Esophagus muscularis mucosa (tissue), 4 donors: ENCODE results near the gene DOCK4. TPM values are rescaled to one million over a fixed set of nuclear protein-coding genes. Genes with fewer than 3 reads are reported as not detected.

Experiments used
- DNase-seq: peaks from one replicate; pipeline ENCODE4 v3.0.0-alpha.2; 2017; ENCODE audit errors: extremely low spot score
- H3K27ac ChIP-seq, 4 donors: fragments of 200-600 bp; sonication (generic); replicated peaks in 1 of 4; 1 replicate in 3 of 4; 2 replicates in 1 of 4; pipeline ENCODE4 v1.5.1; 2016 to 2019; ENCODE audit warnings: mild to moderate bottlenecking in 1 of 4
- H3K27me3 ChIP-seq, 4 donors: fragments of 200-600 bp; sonication (generic); one replicate each; pipeline versions ENCODE4 v1.5.1 to v1.6.0; 2016 to 2019
- H3K36me3 ChIP-seq, 4 donors: fragments of 200-600 bp; sonication (generic); one replicate each; pipeline ENCODE4 v1.5.1; 2016 to 2019
- H3K4me1 ChIP-seq, 4 donors: fragments of 200-600 bp; sonication (generic); one replicate each; pipeline ENCODE4 v1.5.1; 2016 to 2019
- H3K4me3 ChIP-seq, 4 donors: fragments of 200-600 bp; sonication (generic); 1 replicate in 2 of 4; 2 replicates in 2 of 4; pipeline ENCODE4 v1.5.1; 2016 to 2019; ENCODE audit warnings: mild to moderate bottlenecking in 4 of 4, moderate library complexity in 1 of 4
- H3K9me3 ChIP-seq, 4 donors: fragments of 200-600 bp; sonication (generic); 1 replicate in 3 of 4; 2 replicates in 1 of 4; pipeline ENCODE4 v1.5.1; 2016 to 2019
- EP300 ChIP-seq: sonication (generic); formaldehyde crosslinking; IDR thresholded peaks from one replicate; pipeline ENCODE4 v1.6.1; 2017; ENCODE audit warnings: antibody characterized with exemption
- POLR2A ChIP-seq: fragments of 450-650 bp; IDR thresholded peaks from one replicate; pipeline ENCODE4 v1.6.1; 2017; ENCODE audit warnings: antibody characterized with exemption, moderate library complexity, mild to moderate bottlenecking, low read depth
- POLR2AphosphoS5 ChIP-seq, 2 donors: sonication (generic); formaldehyde crosslinking; IDR thresholded peaks; one replicate each; pipeline ENCODE4 v1.6.1; 2017; ENCODE audit warnings: antibody characterized with exemption in 2 of 2
- WGBS: methylation state at CpG from one replicate; pipeline ENCODE4 v1.1.5; 2018; 5-methylcytosine and 5-hydroxymethylcytosine counted together
- intact Hi-C: fragments of 100-400 bp; cut with DNase I; formaldehyde crosslinking; loops from one replicate; pipeline ENCODE4 v1.15.1; 2023
- total RNA-seq, 4 donors: library from RNA; depleted of rRNA; stranded (reverse); fragments of >200 nt; gene quantifications; one replicate each; pipeline versions ENCODE4 v1.1.0 to v1.2.1, GENCODE V29; 2016
- TF ChIP-seq, protein P1 (sequence below), 3 experiments: fragments of 200-600 bp in 2 of 3; fragments of 450-650 bp in 1 of 3; sonication (generic) in 2 of 3; IDR thresholded peaks; one replicate each; pipeline ENCODE4 v1.5.1; 2017 to 2019; ENCODE audit warnings: antibody characterized with exemption in 3 of 3, mild to moderate bottlenecking in 2 of 3, moderate library complexity in 1 of 3

DOCK4 gene
- total RNA-seq, 4 donors from 2014 or later = 14.0 to 25.3 (median 18.8) TPM

GRCh38 chr7:111752022-111752582 is 454.1 kb downstream of the DOCK4 start:
- no peak for DNase-seq
- no peak for TF ChIP-seq EP300
- TF ChIP-seq, protein P1, sequence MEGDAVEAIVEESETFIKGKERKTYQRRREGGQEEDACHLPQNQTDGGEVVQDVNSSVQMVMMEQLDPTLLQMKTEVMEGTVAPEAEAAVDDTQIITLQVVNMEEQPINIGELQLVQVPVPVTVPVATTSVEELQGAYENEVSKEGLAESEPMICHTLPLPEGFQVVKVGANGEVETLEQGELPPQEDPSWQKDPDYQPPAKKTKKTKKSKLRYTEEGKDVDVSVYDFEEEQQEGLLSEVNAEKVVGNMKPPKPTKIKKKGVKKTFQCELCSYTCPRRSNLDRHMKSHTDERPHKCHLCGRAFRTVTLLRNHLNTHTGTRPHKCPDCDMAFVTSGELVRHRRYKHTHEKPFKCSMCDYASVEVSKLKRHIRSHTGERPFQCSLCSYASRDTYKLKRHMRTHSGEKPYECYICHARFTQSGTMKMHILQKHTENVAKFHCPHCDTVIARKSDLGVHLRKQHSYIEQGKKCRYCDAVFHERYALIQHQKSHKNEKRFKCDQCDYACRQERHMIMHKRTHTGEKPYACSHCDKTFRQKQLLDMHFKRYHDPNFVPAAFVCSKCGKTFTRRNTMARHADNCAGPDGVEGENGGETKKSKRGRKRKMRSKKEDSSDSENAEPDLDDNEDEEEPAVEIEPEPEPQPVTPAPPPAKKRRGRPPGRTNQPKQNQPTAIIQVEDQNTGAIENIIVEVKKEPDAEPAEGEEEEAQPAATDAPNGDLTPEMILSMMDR (IDR thresholded peaks at IDR 0.05) = peak; percentile 45 to 72 (median 53)
- WGBS = 30% methylated on average over 4 of the region's 4 CpGs
- Histone ChIP-seq H3K27me3 (no peaks in the 10 kb centered on the region), H3K9me3 (no peaks in the 10 kb centered on the region), H3K4me3 (no peak overlapping the region), H3K27ac (no peak overlapping the region), H3K36me3 (peaks cover 0 to 3% (median 0%) of the 10 kb centered on the region in 4 donors), H3K4me1 (no peaks in the 10 kb centered on the region)
- intact Hi-C loops = loop anchor here (2.0 to 10.0 kb wide), 3 partner anchors 39 to 660 kb away; no protein-coding TSS in a partner anchor

- H3K4me1 ChIP-seq = no peaks in the 10 kb centered on the region
- DNase-seq = no peak
- no peak overlapping the region for H3K4me3 ChIP-seq
- no peaks in the 10 kb centered on the region for H3K9me3 ChIP-seq
- 93% methylated on average over 2 of the region's 2 CpGs for whole genome bisulfite sequencing
- H3K27ac ChIP-seq = no peak overlapping the region
- intact Hi-C loops = loop anchor here (5.0 to 10.0 kb wide), 2 partner anchors 464 to 661 kb away; no protein-coding TSS in a partner anchor
- no peak for TF ChIP-seq EP300
- TF ChIP-seq POLR2A = no peak
- no peaks in the 10 kb centered on the region for H3K27me3 ChIP-seq
- peaks cover 0 to 10% (median 3%) of the 10 kb centered on the region in 4 donors for H3K36me3 ChIP-seq
These were observed 455.3 kb downstream of the DOCK4 start for GRCh38 chr7:111750878-111751277.

DNA sequence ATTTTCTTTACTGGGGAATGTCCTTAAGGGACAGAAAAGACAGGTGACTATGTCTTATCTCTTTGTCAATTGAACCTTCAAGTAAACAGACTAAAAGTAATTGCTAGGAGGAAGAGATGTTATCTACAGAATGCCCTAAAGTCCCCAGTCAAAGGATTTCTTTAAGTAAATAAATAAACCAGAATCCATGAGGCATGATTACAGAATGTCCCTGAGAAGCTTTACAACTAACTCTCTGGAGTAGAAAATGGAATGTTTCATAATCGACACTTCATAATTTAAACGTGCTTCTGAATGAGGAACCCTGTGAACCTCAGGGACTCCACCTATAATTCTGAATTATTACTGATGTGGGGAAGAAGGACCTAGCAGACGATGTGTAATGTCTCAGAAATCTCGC is 456.0 kb downstream of the DOCK4 start:
- no peak overlapping the region for H3K27ac ChIP-seq
- TF ChIP-seq POLR2AphosphoS5 (IDR thresholded peaks at IDR 0.05) = no peak
- H3K9me3 ChIP-seq = no peaks in the 10 kb centered on the region
- no peaks in the 10 kb centered on the region for H3K4me1 ChIP-seq
- intact Hi-C loops = loop anchor here (5.0 to 10.0 kb wide), 2 partner anchors 465 to 662 kb away; no protein-coding TSS in a partner anchor
- no peaks in the 10 kb centered on the region for H3K27me3 ChIP-seq
- no peak overlapping the region for H3K4me3 ChIP-seq
- no peak for DNase-seq
- peaks cover 0 to 10% (median 5%) of the 10 kb centered on the region in 4 donors for H3K36me3 ChIP-seq
- WGBS = 82% methylated on average over 4 of the region's 4 CpGs

GRCh38 chr7:111749625-111750024 is 456.6 kb downstream of the DOCK4 start:
- TF ChIP-seq, protein P1 (IDR thresholded peaks at IDR 0.05) = no peak
- TF ChIP-seq POLR2A = no peak
- no peak for TF ChIP-seq POLR2AphosphoS5 (IDR thresholded peaks at IDR 0.05)
- TF ChIP-seq EP300 = no peak
- Histone ChIP-seq H3K9me3 (no peaks in the 10 kb centered on the region), H3K36me3 (peaks cover 0 to 10% (median 5%) of the 10 kb centered on the region in 4 donors), H3K4me1 (no peaks in the 10 kb centered on the region), H3K4me3 (no peak overlapping the region), H3K27ac (no peak overlapping the region), H3K27me3 (no peaks in the 10 kb centered on the region)
- 95% methylated on average over 2 of the region's 2 CpGs for WGBS
- DNase-seq = no peak
- intact Hi-C loops = loop anchor here (5.0 to 10.0 kb wide), 2 partner anchors 465 to 663 kb away; no protein-coding TSS in a partner anchor

- no peaks in the 10 kb centered on the region for H3K4me1 ChIP-seq
- peaks cover 0 to 19% (median 7%) of the 10 kb centered on the region in 4 donors for H3K36me3 ChIP-seq
- no peak for DNase-seq
- intact Hi-C loops = no loop called here
- no peaks in the 10 kb centered on the region for H3K27me3 ChIP-seq
- H3K4me3 ChIP-seq = no peak overlapping the region
- H3K9me3 ChIP-seq = no peaks in the 10 kb centered on the region
- TF ChIP-seq POLR2AphosphoS5 (IDR thresholded peaks at IDR 0.05) (no peak), POLR2A (no peak), EP300 (no peak)
- TF ChIP-seq, protein P1 (IDR thresholded peaks at IDR 0.05) = no peak
- no peak overlapping the region for H3K27ac ChIP-seq
These were observed 458.5 kb downstream of the DOCK4 start for GRCh38 chr7:111747718-111748117.

- TF ChIP-seq POLR2AphosphoS5 (IDR thresholded peaks at IDR 0.05) (no peak), POLR2A (no peak), EP300 (no peak)
- TF ChIP-seq, protein P1 (IDR thresholded peaks at IDR 0.05) = no peak
- H3K27ac ChIP-seq = no peak overlapping the region
- no peaks in the 10 kb centered on the region for H3K9me3 ChIP-seq
- H3K4me3 ChIP-seq = no peak overlapping the region
- H3K27me3 ChIP-seq = no peaks in the 10 kb centered on the region
- intact Hi-C loops = no loop called here
- H3K4me1 ChIP-seq = no peaks in the 10 kb centered on the region
- DNase-seq = no peak
- peaks cover 0 to 19% (median 7%) of the 10 kb centered on the region in 4 donors for H3K36me3 ChIP-seq
- 90% methylated on average over 4 of the region's 4 CpGs for WGBS
These were observed 459.2 kb downstream of the DOCK4 start for GRCh38 chr7:111746950-111747349.
